ENCODE measurements around the gene TPGS1.
A peak's percentile ranks its signal among the peaks of the same experiment; 100 is the strongest.

TPGS1 gene

DNA sequence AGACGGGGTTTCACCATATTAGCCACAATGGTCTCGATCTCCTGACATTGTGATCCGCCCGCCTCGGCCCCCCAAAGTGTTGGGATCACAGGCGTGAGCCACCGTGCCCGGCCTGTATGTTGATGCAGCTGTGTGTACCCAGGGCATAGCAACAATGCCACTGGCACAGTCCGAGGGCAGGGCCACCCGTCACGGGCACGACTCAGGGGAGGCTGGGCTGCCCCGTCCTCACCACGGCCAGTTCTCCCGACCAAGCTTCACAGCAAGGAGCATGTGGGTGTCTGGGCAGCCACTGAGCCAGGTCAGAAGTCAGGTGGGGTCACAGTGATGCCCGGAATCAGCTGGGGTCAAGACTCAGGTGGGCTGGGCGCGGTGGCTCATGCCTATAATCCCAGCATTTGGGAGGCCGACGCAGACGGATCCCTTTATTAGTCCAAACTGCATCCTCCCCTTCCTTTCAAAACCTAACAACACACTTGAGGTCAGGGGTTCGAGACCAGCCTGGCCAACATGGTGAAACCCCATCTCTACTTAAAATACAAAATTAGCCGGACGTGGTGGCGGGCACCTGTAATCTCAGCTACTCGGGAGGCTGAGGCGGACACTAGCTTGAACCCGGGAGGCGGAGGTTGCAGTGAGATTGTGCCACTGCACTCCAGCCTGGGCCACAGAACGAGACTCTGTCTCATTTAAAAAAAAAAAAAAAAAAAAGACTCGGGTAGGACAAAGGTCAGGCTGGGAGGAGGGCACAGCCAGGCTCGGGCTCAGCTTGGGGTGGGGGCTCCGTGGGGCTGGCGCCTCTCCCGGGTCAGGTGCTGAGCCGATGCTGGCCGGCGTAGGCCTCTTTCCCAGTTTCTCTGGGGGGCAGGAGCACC, 23.1 kb downstream of the TPGS1 start:
- peaks cover 35% of the 10 kb centered on the region for H3K79me2 ChIP-seq (ENCODE audit: insufficient read depth, low read length)
- peaks cover 36% of the 10 kb centered on the region for H4K20me1 ChIP-seq (ENCODE audit: insufficient read depth, low read length)
- peaks cover 30% of the 10 kb centered on the region for H3K4me1 ChIP-seq (ENCODE audit: insufficient read depth, low read length)
- DNase-seq = no peak
- H3K4me3 ChIP-seq (ENCODE audit: low read depth in 1 of 2, low read length in 2 of 2) = peak overlapping the region; percentile 81 to 99; a peak in 3 of 4 replicates
- peak overlapping the region; percentile 95 for H3K9ac ChIP-seq (ENCODE audit: low read depth, low read length)
- H3K9me3 ChIP-seq (ENCODE audit: insufficient read depth, low read length, severe bottlenecking) = no peaks in the 10 kb centered on the region
- peak overlapping the region; percentile 78 for H3K27ac ChIP-seq (ENCODE audit: low read length)
- peak overlapping the region; percentile 99 for H2AFZ ChIP-seq (ENCODE audit: low read depth, low read length)
- no peaks in the 10 kb centered on the region for H3K27me3 ChIP-seq (ENCODE audit: insufficient read depth, low read length, poor library complexity)
- no peak for ATAC-seq (ENCODE audit: insufficient read depth, low read depth)
- H3K4me2 ChIP-seq (ENCODE audit: insufficient read depth, low read length) = peak overlapping the region; percentile 86
- no peak for TF ChIP-seq EZH2 (IDR thresholded peaks at IDR 0.05; ENCODE audit: borderline replicate concordance, low read depth, low read length, severe bottlenecking)
- TF ChIP-seq, protein P1, sequence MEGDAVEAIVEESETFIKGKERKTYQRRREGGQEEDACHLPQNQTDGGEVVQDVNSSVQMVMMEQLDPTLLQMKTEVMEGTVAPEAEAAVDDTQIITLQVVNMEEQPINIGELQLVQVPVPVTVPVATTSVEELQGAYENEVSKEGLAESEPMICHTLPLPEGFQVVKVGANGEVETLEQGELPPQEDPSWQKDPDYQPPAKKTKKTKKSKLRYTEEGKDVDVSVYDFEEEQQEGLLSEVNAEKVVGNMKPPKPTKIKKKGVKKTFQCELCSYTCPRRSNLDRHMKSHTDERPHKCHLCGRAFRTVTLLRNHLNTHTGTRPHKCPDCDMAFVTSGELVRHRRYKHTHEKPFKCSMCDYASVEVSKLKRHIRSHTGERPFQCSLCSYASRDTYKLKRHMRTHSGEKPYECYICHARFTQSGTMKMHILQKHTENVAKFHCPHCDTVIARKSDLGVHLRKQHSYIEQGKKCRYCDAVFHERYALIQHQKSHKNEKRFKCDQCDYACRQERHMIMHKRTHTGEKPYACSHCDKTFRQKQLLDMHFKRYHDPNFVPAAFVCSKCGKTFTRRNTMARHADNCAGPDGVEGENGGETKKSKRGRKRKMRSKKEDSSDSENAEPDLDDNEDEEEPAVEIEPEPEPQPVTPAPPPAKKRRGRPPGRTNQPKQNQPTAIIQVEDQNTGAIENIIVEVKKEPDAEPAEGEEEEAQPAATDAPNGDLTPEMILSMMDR (IDR thresholded peaks at IDR 0.05; ENCODE audit: borderline replicate concordance, extremely low read depth, low read length, poor library complexity, severe bottlenecking) = no peak
- H3K36me3 ChIP-seq (ENCODE audit: insufficient read depth, low read length) = peaks cover 7% of the 10 kb centered on the region

DNA sequence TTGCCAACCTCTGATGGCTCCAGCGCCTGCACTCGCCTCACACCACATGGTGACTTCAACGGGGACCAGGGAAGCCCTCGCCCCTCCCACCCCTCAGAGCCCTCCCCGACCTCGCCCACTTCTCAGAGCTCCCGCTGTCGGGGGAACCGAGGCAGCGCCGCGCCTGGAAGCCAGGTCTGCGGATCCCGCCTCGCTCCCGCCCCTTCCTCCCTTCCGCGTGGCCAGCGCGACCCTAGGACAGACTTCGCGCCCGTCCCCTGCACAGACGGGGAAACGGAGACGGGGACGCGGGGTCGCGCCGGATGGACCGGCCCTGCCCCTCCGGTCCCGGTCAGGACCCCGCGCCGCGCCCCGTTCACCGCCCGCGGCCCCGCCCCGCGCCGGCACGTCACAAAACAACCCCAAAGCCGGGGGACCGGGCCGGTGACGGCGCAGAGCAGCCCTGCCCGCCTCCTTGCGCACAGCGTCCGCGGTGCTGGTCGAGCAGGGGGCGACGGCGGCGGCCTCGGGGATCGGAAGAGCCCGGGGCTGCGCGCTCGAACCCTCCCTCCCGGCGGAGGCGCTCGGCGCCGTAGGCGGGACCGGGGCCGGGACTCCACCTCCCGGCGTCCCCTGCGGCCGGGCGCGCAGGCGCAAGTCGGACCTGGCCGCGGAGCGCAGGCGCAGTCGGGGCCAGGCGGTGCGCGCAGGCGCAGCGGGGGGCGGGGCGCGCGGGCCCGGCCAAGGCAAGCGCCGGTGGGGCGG, 23.9 kb downstream of the TPGS1 start:
- H3K9ac ChIP-seq (ENCODE audit: low read depth, low read length) = peak overlapping the region; percentile 95
- peaks cover 30% of the 10 kb centered on the region for H3K4me1 ChIP-seq (ENCODE audit: insufficient read depth, low read length)
- H3K36me3 ChIP-seq (ENCODE audit: insufficient read depth, low read length) = peaks cover 15% of the 10 kb centered on the region
- no peaks in the 10 kb centered on the region for H3K9me3 ChIP-seq (ENCODE audit: insufficient read depth, low read length, severe bottlenecking)
- H3K4me3 ChIP-seq (ENCODE audit: low read depth in 1 of 2, low read length in 2 of 2) = peak overlapping the region; percentile 81 to 99
- peak overlapping the region; percentile 86 for H3K4me2 ChIP-seq (ENCODE audit: insufficient read depth, low read length)
- H3K27me3 ChIP-seq (ENCODE audit: insufficient read depth, low read length, poor library complexity) = no peaks in the 10 kb centered on the region
- ATAC-seq (ENCODE audit: insufficient read depth, low read depth) (peak; percentile 86), DNase-seq (peak; percentile 90)
- peaks cover 41% of the 10 kb centered on the region for H3K79me2 ChIP-seq (ENCODE audit: insufficient read depth, low read length)
- peak overlapping the region; percentile 78 for H3K27ac ChIP-seq (ENCODE audit: low read length)
- TF ChIP-seq EZH2 (IDR thresholded peaks at IDR 0.05; ENCODE audit: borderline replicate concordance, low read depth, low read length, severe bottlenecking) = no peak
- TF ChIP-seq, protein P1 (IDR thresholded peaks at IDR 0.05; ENCODE audit: borderline replicate concordance, extremely low read depth, low read length, poor library complexity, severe bottlenecking) = no peak
- peak overlapping the region; percentile 99 for H2AFZ ChIP-seq (ENCODE audit: low read depth, low read length)
- peaks cover 44% of the 10 kb centered on the region for H4K20me1 ChIP-seq (ENCODE audit: insufficient read depth, low read length)

DNA sequence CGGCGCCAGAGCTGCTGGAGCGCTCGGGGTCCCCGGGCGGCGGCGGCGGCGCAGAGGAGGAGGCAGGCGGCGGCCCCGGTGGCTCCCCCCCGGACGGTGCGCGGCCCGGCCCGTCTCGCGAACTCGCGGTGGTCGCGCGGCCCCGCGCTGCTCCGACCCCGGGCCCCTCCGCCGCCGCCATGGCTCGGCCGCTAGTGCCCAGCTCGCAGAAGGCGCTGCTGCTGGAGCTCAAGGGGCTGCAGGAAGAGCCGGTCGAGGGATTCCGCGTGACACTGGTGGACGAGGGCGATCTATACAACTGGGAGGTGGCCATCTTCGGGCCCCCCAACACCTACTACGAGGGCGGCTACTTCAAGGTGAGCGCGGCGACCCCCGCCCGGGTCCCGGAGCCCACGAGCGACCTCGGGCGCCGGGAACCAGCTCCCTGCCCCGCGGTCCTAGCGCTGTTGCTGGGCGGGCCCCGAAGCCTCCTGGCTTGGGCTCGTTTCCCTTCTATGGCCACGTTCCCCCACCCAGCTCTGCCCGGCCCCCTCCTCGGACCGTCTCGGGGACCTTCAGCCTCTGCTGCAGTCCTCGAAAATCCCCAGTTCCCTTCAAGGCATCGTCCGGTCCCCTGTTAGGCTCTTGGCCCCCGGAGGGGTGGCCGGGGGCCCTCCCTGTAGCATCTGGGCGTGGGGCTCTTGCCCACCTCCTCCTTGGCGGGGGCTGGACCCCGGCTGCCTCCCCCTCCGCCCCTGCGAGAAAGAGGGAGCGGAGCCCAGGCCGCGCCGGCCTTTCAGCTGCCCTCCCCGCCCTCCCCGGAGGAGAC, 24.7 kb downstream of the TPGS1 start, which contains the start of gene CDC34:
Gene CDC34 (plus strand): TSS at position 8 of the 808 bp plus-strand sequence. CDS start 172 bp downstream, at position 180.
- ATAC-seq (ENCODE audit: insufficient read depth, low read depth) = no peak; the same call in 2 of the 3 replicates
- no peak for DNase-seq
- no peak for TF ChIP-seq EZH2 (IDR thresholded peaks at IDR 0.05; ENCODE audit: borderline replicate concordance, low read depth, low read length, severe bottlenecking)
- TF ChIP-seq, protein P1 (IDR thresholded peaks at IDR 0.05; ENCODE audit: borderline replicate concordance, extremely low read depth, low read length, poor library complexity, severe bottlenecking) = no peak
- H3K79me2 ChIP-seq (ENCODE audit: insufficient read depth, low read length) = peaks cover 43% of the 10 kb centered on the region
- peaks cover 23% of the 10 kb centered on the region for H3K36me3 ChIP-seq (ENCODE audit: insufficient read depth, low read length)
- H4K20me1 ChIP-seq (ENCODE audit: insufficient read depth, low read length) = peaks cover 45% of the 10 kb centered on the region
- H2AFZ ChIP-seq (ENCODE audit: low read depth, low read length) = peak within 1 kb of the TSS; percentile 99
- no peaks in the 10 kb centered on the region for H3K9me3 ChIP-seq (ENCODE audit: insufficient read depth, low read length, severe bottlenecking)
- H3K27ac ChIP-seq (ENCODE audit: low read length) = peak within 1 kb of the TSS; percentile 78
- peak within 1 kb of the TSS; percentile 97 to 99 for H3K4me3 ChIP-seq (ENCODE audit: low read depth in 1 of 2, low read length in 2 of 2)
- H3K4me1 ChIP-seq (ENCODE audit: insufficient read depth, low read length) = peaks cover 30% of the 10 kb centered on the region
- peak within 1 kb of the TSS; percentile 93 for H3K4me2 ChIP-seq (ENCODE audit: insufficient read depth, low read length)
- peak within 1 kb of the TSS; percentile 95 for H3K9ac ChIP-seq (ENCODE audit: low read depth, low read length)
- H3K27me3 ChIP-seq (ENCODE audit: insufficient read depth, low read length, poor library complexity) = no peaks in the 10 kb centered on the region

Measured in DND-41 (cell line).